CD4-positive, alpha-beta T cell (primary cell): Measurements from ENCODE around the gene CLCNKA. TPM values are rescaled to one million over a fixed set of nuclear protein-coding genes. Genes with fewer than 3 reads are reported as not detected.

Source experiments
- ATAC-seq: fragments of 200-7000 bp; cut with Tn5 transposase; one replicate; pipeline ENCODE4 v1.10.0; 2022; ENCODE audit warnings: mild to moderate bottlenecking; ENCODE audit not compliant: poor library complexity
- CTCF ChIA-PET: fragments of 350-600 bp; sonication (Branson Sonifier 250); formaldehyde crosslinking; loops from one replicate; lab custom pipeline; 2021; ENCODE audit warnings: antibody characterized with exemption, inconsistent platforms; lab: Charles Lee
- POLR2A ChIA-PET: fragments of 350-600 bp; sonication (Branson Sonifier 250); formaldehyde crosslinking; loops from one replicate; lab custom pipeline; 2021; ENCODE audit warnings: antibody characterized with exemption, inconsistent platforms; lab: Charles Lee
- DNase-seq, 14 experiments: peaks; one replicate each; pipeline ENCODE4 v3.0.0-alpha.2; 2013 to 2020; ENCODE audit warnings: mixed read lengths in 2 of 14
- H3K27ac ChIP-seq, 2 donors: one replicate each; pipeline versions ENCODE4 v1.5.1 to v1.7.0; 2013; ENCODE audit warnings: low read length in 2 of 2, low read depth in 1 of 2, mild to moderate bottlenecking in 1 of 2
- H3K27me3 ChIP-seq, 2 experiments: 1 replicate in 1 of 2; 2 replicates in 1 of 2; pipeline versions ENCODE4 v1.6.1 to v1.7.0; 2013; ENCODE audit warnings: low read length in 2 of 2, control low read depth in 1 of 2, mild to moderate bottlenecking in 1 of 2, moderate library complexity in 1 of 2; ENCODE audit not compliant: insufficient read depth in 2 of 2, control insufficient read depth in 1 of 2
- H3K36me3 ChIP-seq: one replicate; pipeline ENCODE4 v1.6.1; 2013; ENCODE audit warnings: low read length, control low read depth; ENCODE audit not compliant: insufficient read depth
- H3K4me1 ChIP-seq: one replicate; pipeline ENCODE4 v1.6.1; 2013; ENCODE audit warnings: low read length, control low read depth; ENCODE audit not compliant: insufficient read depth
- H3K4me3 ChIP-seq: one replicate; pipeline ENCODE4 v1.5.1; 2013; ENCODE audit warnings: mild to moderate bottlenecking, low read length, moderate library complexity
- H3K9me3 ChIP-seq, 2 experiments: 1 replicate in 1 of 2; 2 replicates in 1 of 2; pipeline versions ENCODE4 v1.6.1 to v1.7.0; 2013; ENCODE audit warnings: low read length in 2 of 2, mild to moderate bottlenecking in 2 of 2, control low read depth in 1 of 2, moderate library complexity in 1 of 2; ENCODE audit not compliant: control insufficient read depth in 1 of 2, insufficient read depth in 1 of 2
- H3K27ac Mint-ChIP-seq: one replicate; pipeline ENCODE4 v1.8.0; 2020; ENCODE audit warnings: mixed read lengths
- H3K27me3 Mint-ChIP-seq: one replicate; pipeline ENCODE4 v1.8.0; 2021; ENCODE audit warnings: mixed read lengths
- H3K36me3 Mint-ChIP-seq: one replicate; pipeline ENCODE4 v1.8.0; 2021; ENCODE audit warnings: low read depth, mixed read lengths
- H3K4me1 Mint-ChIP-seq: one replicate; pipeline ENCODE4 v1.8.0; 2021; ENCODE audit warnings: low read depth, mixed read lengths
- H3K4me3 Mint-ChIP-seq: one replicate; pipeline ENCODE4 v1.8.0; 2020; ENCODE audit warnings: mild to moderate bottlenecking, mixed read lengths
- H3K9me3 Mint-ChIP-seq: one replicate; pipeline ENCODE4 v1.8.0; 2020; ENCODE audit warnings: mixed read lengths
- CTCF ChIP-seq: fragments of 200-600 bp; IDR thresholded peaks from one replicate; pipeline ENCODE4 v1.8.0; 2022; ENCODE audit warnings: antibody characterized with exemption, mild to moderate bottlenecking
- intact Hi-C, 2 experiments: fragments of 100-400 bp; cut with DNase I in 1 of 2; cut with micrococcal nuclease in 1 of 2; formaldehyde crosslinking; loops; one replicate each; pipeline versions ENCODE4 v1.15.1 to v1.9.0; 2023 to 2025; cut with DNase I, micrococcal nuclease
- total RNA-seq, 174 experiments: library from RNA in 2 of 174; stranded (reverse) in 2 of 174; gene quantifications; one replicate each; pipeline ENCODE4 v1.2.3 and lab custom pipeline; 2021 to 2026

Gene CLCNKA
- total RNA-seq, 2 experiments from 2014 or later, result not detected

DNA sequence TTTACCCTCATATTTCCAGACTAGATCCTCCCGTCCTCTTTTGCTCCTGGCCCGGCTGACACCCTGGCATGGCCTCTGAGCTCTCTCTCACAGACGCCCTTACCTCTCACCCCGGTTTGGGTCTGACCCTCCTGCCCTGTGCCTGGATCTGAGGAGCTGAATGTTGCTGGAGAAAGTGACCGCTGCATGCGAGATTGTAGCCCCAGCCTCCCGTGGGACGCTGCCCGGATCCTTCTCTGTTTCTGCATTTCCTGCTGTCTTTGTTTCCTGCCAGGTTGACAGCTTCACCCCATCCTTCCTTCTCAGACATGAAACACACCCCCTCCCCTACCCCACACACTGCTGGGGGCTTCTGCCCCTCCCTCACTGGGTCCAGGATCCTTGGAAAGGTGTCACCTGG lies 42.1 kb downstream of the CLCNKA start:
- Mint-ChIP-seq H3K36me3 (no peaks in the 10 kb centered on the region), H3K27me3 (peaks cover 7% of the 10 kb centered on the region), H3K27ac (no peak overlapping the region), H3K4me3 (no peak overlapping the region), H3K9me3 (no peaks in the 10 kb centered on the region), H3K4me1 (peaks cover 7% of the 10 kb centered on the region)
- Histone ChIP-seq H3K4me1 (peaks cover 10% of the 10 kb centered on the region), H3K36me3 (no peaks in the 10 kb centered on the region), H3K4me3 (no peak overlapping the region), H3K9me3 (no peaks in the 10 kb centered on the region), H3K27me3 (no peaks in the 10 kb centered on the region), H3K27ac (no peak overlapping the region)
- ATAC-seq (no peak), DNase-seq (no peak)
- CTCF ChIA-PET, result no interaction called here
- no peak for TF ChIP-seq CTCF
- intact Hi-C loops, result no loop called here
- POLR2A ChIA-PET, result no interaction called here

DNA sequence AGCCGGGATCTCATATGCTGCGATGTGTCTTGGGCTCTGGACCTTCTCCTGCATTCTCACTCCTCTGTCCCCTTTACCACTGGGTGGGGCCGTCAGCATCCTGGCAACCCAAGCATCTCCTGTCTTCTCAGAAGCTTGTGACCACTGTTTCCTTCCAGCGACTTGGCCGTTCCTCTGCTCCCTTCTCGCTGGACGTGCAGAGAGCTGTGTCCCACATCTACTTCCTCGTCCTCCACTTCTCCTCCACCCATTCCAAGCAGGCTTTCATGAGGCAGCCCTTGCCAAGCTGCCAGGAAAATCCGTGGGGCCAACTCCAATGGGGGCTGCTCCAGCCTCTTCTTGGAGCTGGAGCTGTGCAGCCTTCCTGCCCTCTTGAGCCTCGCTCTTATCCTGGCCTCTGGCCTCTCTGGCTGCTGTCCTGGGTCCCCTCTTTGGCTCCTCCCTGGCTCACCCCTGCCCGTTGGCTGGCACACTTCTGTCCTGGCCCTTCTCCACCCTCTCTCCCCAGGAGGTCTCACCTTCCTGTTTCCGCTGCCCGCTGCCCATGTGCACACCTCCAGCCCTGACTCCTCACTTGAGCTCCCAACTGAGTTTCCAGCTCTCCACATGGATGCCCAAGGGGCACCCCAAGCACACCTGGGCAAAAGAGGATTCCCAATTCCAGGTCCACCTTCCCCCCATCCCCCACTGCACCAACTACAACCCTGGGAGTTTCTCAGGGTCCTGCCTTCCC lies 42.9 kb downstream of the CLCNKA start:
- no peaks in the 10 kb centered on the region for H3K9me3 ChIP-seq
- H3K27me3 ChIP-seq, result no peaks in the 10 kb centered on the region
- H3K9me3 Mint-ChIP-seq, result no peaks in the 10 kb centered on the region
- peaks cover 7% of the 10 kb centered on the region for H3K4me1 Mint-ChIP-seq
- intact Hi-C loops, result no loop called here
- POLR2A ChIA-PET, result no interaction called here
- no peaks in the 10 kb centered on the region for H3K36me3 ChIP-seq
- no peak for ATAC-seq
- no peak for TF ChIP-seq CTCF
- H3K27ac ChIP-seq, result no peak overlapping the region
- CTCF ChIA-PET, result no interaction called here
- H3K27ac Mint-ChIP-seq, result no peak overlapping the region
- H3K4me3 Mint-ChIP-seq, result no peak overlapping the region
- H3K27me3 Mint-ChIP-seq, result peaks cover 7% of the 10 kb centered on the region
- no peak overlapping the region for H3K4me3 ChIP-seq
- DNase-seq, result no peak
- peaks cover 13% of the 10 kb centered on the region for H3K4me1 ChIP-seq
- H3K36me3 Mint-ChIP-seq, result no peaks in the 10 kb centered on the region

DNA sequence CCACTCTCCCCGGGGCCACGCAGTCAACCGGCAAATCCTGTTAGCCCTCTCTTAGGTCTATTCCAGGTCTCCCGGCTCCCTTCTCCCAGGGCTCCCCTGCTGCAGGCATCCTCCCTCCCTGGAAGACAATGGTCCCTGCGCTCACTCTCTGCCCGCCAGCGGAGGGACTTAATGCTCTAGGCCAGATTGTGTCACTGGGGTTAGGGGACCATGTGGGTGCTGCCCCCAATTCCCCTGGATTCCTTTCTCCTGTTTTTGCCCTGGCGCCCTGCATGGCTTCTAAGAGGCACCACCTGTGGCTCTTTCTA lies 43.4 kb downstream of the CLCNKA start:
- no peak for DNase-seq
- Mint-ChIP-seq H3K4me1 (peaks cover 12% of the 10 kb centered on the region), H3K27ac (no peak overlapping the region), H3K9me3 (no peaks in the 10 kb centered on the region), H3K4me3 (no peak overlapping the region), H3K27me3 (peaks cover 7% of the 10 kb centered on the region), H3K36me3 (no peaks in the 10 kb centered on the region)
- H3K27ac ChIP-seq, result no peak overlapping the region
- no peak overlapping the region for H3K4me3 ChIP-seq
- peaks cover 18% of the 10 kb centered on the region for H3K4me1 ChIP-seq
- ChIA-PET POLR2A (no interaction called here), CTCF (no interaction called here)
- no peaks in the 10 kb centered on the region for H3K27me3 ChIP-seq
- intact Hi-C loops, result no loop called here
- ATAC-seq, result no peak
- no peaks in the 10 kb centered on the region for H3K9me3 ChIP-seq
- no peak for TF ChIP-seq CTCF
- H3K36me3 ChIP-seq, result no peaks in the 10 kb centered on the region
